ENCODE results near the gene GTF3C5.

GRCh38 chr9:133031130-133031422, 279 bp downstream of the GTF3C5 start:
- TF ChIP-seq CTCF (conservative IDR thresholded peaks at IDR 0.05 in 1 of 2, IDR thresholded peaks at IDR 0.05 in 1 of 2; ENCODE audit: low read depth in 1 of 2, low read length in 2 of 2) = no peak
- TF ChIP-seq EZH2 (IDR thresholded peaks at IDR 0.05; ENCODE audit: low read length, missing control alignments) = no peak
